Testis (tissue), 3 donors: Measurements from ENCODE around the gene ATM. TPM values are rescaled to one million over a fixed set of nuclear protein-coding genes. Genes with fewer than 3 reads are reported as not detected.

Source experiments
- DNase-seq: peaks from one replicate; pipeline ENCODE4 v3.0.0-alpha.2; 2019
- H3K27ac ChIP-seq, 2 donors: fragments of 200-600 bp; sonication (generic); one replicate each; pipeline ENCODE4 v1.5.1; 2019
- H3K27me3 ChIP-seq: fragments of 200-600 bp; sonication (generic); one replicate; pipeline ENCODE4 v1.5.1; 2019
- H3K36me3 ChIP-seq: fragments of 200-600 bp; sonication (generic); one replicate; pipeline ENCODE4 v1.5.1; 2017; ENCODE audit warnings: low read depth; ENCODE audit errors: missing control alignments
- H3K4me1 ChIP-seq: fragments of 200-600 bp; sonication (generic); one replicate; pipeline ENCODE4 v1.5.1; 2019
- H3K4me3 ChIP-seq, 2 donors: fragments of 200-600 bp; sonication (generic); one replicate each; pipeline ENCODE4 v1.5.1; 2017 to 2019
- H3K9me3 ChIP-seq: fragments of 200-600 bp; sonication (generic); one replicate; pipeline ENCODE4 v1.5.1; 2017
- POLR2A ChIP-seq: fragments of 450-650 bp; IDR thresholded peaks from one replicate; pipeline ENCODE4 v1.6.1; 2017; ENCODE audit warnings: antibody characterized with exemption, mild to moderate bottlenecking, moderate library complexity
- WGBS, 2 donors: methylation state at CpG; one replicate each; pipeline ENCODE4 v1.1.5; 2018; 5-methylcytosine and 5-hydroxymethylcytosine counted together
- intact Hi-C: fragments of 100-400 bp; cut with DNase I; formaldehyde crosslinking; loops from one replicate; pipeline ENCODE4 v1.15.1; 2023; ENCODE audit warnings: low total_unique reads
- polyA plus RNA-seq: library from polyadenylated mRNA; stranded (reverse); fragments of 350-450 nt; fragmentation: Illumina TruSeq; extraction: RNeasy Lipid Tissue Mini Kit (QIAGEN cat#74804); gene quantifications from one replicate; pipeline ENCODE4 v1.2.3, GENCODE V29; 2014; ENCODE audit warnings: low read depth, low replicate concordance; ENCODE audit not compliant: insufficient read depth
- total RNA-seq, 2 donors: library from RNA; depleted of rRNA; stranded (reverse); fragments of >200 nt; gene quantifications; one replicate each; pipeline ENCODE4 v1.2.3, GENCODE V29; 2016
- TF ChIP-seq, protein P1 (sequence below), 3 experiments: fragments of 450-650 bp in 2 of 3; fragments of 200-600 bp in 1 of 3; sonication (generic) in 1 of 3; IDR thresholded peaks; one replicate each; pipeline ENCODE4 v1.5.1; 2016 to 2019; ENCODE audit warnings: antibody characterized with exemption in 3 of 3, mild to moderate bottlenecking in 2 of 3, moderate library complexity in 1 of 3

The ATM gene
- total and polyA plus RNA-seq, 3 donors from 2014 or later: 19.3 to 95.4 (median 92.3) TPM

DNA sequence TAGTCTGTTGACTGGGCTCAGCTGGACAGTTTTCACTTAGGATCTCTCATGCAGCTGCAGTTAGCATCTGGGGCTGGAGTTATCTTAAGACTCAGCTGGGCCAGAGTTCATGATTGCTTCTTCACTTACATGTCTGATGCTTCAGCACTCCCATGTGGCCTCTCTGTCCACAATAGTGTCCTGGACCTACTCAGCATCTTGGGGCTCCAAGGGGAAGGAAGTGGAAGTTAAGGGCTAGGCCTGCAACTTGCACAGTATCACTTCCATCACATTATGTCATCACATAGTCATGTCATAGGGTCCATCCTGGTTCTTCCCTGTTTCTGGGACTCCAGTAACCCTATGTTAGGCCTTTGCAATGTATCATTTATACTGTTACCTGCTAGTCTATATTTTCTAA is 128.6 kb downstream of the ATM start:
- no peaks in the 10 kb centered on the region for H3K27me3 ChIP-seq
- no peaks in the 10 kb centered on the region for H3K9me3 ChIP-seq
- no peaks in the 10 kb centered on the region for H3K4me1 ChIP-seq
- no peaks in the 10 kb centered on the region for H3K36me3 ChIP-seq
- TF ChIP-seq, protein P1, sequence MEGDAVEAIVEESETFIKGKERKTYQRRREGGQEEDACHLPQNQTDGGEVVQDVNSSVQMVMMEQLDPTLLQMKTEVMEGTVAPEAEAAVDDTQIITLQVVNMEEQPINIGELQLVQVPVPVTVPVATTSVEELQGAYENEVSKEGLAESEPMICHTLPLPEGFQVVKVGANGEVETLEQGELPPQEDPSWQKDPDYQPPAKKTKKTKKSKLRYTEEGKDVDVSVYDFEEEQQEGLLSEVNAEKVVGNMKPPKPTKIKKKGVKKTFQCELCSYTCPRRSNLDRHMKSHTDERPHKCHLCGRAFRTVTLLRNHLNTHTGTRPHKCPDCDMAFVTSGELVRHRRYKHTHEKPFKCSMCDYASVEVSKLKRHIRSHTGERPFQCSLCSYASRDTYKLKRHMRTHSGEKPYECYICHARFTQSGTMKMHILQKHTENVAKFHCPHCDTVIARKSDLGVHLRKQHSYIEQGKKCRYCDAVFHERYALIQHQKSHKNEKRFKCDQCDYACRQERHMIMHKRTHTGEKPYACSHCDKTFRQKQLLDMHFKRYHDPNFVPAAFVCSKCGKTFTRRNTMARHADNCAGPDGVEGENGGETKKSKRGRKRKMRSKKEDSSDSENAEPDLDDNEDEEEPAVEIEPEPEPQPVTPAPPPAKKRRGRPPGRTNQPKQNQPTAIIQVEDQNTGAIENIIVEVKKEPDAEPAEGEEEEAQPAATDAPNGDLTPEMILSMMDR (IDR thresholded peaks at IDR 0.05): no peak
- no peak for TF ChIP-seq POLR2A
- no peak overlapping the region for H3K27ac ChIP-seq
- no peak overlapping the region for H3K4me3 ChIP-seq
- intact Hi-C loops: no loop called here
- no peak for DNase-seq

GRCh38 chr11:108364159-108364558 is 141.3 kb downstream of the ATM start:
- no peaks in the 10 kb centered on the region for H3K4me1 ChIP-seq
- WGBS, 2 donors: 83 to 86% methylated on average over 2 of the region's 2 CpGs
- H3K27ac ChIP-seq: no peak overlapping the region
- no peak for DNase-seq
- H3K36me3 ChIP-seq: no peaks in the 10 kb centered on the region
- TF ChIP-seq, protein P1 (IDR thresholded peaks at IDR 0.05): no peak
- TF ChIP-seq POLR2A: no peak
- no peaks in the 10 kb centered on the region for H3K27me3 ChIP-seq
- intact Hi-C loops: no loop called here
- H3K9me3 ChIP-seq: no peaks in the 10 kb centered on the region
- no peak overlapping the region for H3K4me3 ChIP-seq

- TF ChIP-seq, protein P1 (IDR thresholded peaks at IDR 0.05): no peak
- TF ChIP-seq POLR2A: no peak
- no peaks in the 10 kb centered on the region for H3K4me1 ChIP-seq
- no peak overlapping the region for H3K4me3 ChIP-seq
- WGBS, 2 donors: 49 to 57% methylated on average over 1 of the region's 1 CpG
- no peak overlapping the region for H3K27ac ChIP-seq
- H3K9me3 ChIP-seq: no peaks in the 10 kb centered on the region
- H3K36me3 ChIP-seq: no peaks in the 10 kb centered on the region
- H3K27me3 ChIP-seq: no peaks in the 10 kb centered on the region
- intact Hi-C loops: no loop called here
- DNase-seq: no peak
These were observed 145.3 kb downstream of the ATM start for GRCh38 chr11:108368134-108368533.

DNA sequence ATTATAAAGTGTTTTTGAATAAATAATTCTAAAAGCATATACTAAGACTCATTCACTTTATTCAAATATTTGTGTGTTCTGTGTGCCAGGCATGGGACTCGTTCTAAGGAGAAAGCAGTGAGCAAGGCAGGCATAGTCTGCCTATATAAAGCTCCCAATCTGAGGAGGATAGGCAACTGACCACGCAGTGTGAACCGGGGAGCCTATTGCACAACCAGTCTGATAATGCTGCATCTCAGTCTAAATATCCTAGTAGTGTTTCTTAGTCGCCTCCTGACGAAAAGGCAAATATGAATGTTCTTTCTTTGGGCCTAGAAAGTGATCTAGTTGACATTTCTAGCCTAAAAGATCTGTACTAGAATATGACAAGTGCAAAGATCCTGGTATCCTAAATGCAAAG is 146.2 kb downstream of the ATM start:
- intact Hi-C loops: no loop called here
- no peak overlapping the region for H3K27ac ChIP-seq
- H3K4me1 ChIP-seq: no peaks in the 10 kb centered on the region
- H3K9me3 ChIP-seq: no peaks in the 10 kb centered on the region
- no peak overlapping the region for H3K4me3 ChIP-seq
- DNase-seq: no peak
- WGBS, 2 donors: 74 to 90% methylated on average over 5 of the region's 5 CpGs
- TF ChIP-seq POLR2A: no peak
- TF ChIP-seq, protein P1 (IDR thresholded peaks at IDR 0.05): no peak
- no peaks in the 10 kb centered on the region for H3K36me3 ChIP-seq
- H3K27me3 ChIP-seq: no peaks in the 10 kb centered on the region

DNA sequence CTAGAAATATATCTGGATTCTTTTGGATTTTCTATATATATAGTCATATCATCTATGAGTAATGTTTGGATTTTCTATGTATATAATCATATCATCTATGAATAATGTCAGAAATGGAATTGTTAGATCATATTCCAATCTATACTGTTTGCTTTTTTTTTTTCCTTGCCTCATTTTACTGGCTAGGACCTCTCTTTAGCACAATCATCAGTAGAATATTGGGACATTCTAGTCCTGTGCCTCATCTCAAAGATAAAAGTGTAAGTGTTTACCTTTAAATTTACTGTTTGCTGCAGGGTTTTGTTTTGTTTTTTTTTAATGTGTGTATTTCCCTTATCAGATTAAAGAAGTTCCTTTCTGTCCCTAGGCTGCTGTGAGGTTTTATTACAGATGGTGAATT is 147.4 kb downstream of the ATM start:
- Histone ChIP-seq H3K27me3 (no peaks in the 10 kb centered on the region), H3K27ac (no peak overlapping the region), H3K4me1 (no peaks in the 10 kb centered on the region), H3K9me3 (no peaks in the 10 kb centered on the region), H3K36me3 (no peaks in the 10 kb centered on the region), H3K4me3 (no peak overlapping the region)
- TF ChIP-seq, protein P1 (IDR thresholded peaks at IDR 0.05): no peak
- TF ChIP-seq POLR2A: no peak
- DNase-seq: no peak
- intact Hi-C loops: no loop called here
